Neural crest cell (in vitro differentiated cells): ENCODE data around the gene UTP20. TPM values are rescaled to one million over a fixed set of nuclear protein-coding genes. Genes with fewer than 3 reads are reported as not detected.

Experiments
- DNase-seq: peaks from one replicate; pipeline ENCODE4 v3.0.0; 2021; ENCODE audit warnings: low read depth, mixed read lengths, low spot score
- H3K27ac Mint-ChIP-seq: one replicate; pipeline ENCODE4 v1.8.0; 2021; ENCODE audit warnings: mild to moderate bottlenecking, mixed read lengths; ENCODE audit not compliant: unreplicated experiment
- H3K27me3 Mint-ChIP-seq: 2 replicates; pipeline ENCODE4 v1.8.0; 2021; ENCODE audit warnings: low read depth, mild to moderate bottlenecking, mixed read lengths
- H3K36me3 Mint-ChIP-seq: 2 replicates; pipeline ENCODE4 v1.8.0; 2021; ENCODE audit warnings: low read depth, mild to moderate bottlenecking, mixed read lengths
- H3K4me1 Mint-ChIP-seq: 2 replicates; pipeline ENCODE4 v1.8.0; 2021; ENCODE audit warnings: mixed read lengths
- H3K4me3 Mint-ChIP-seq: one replicate; pipeline ENCODE4 v1.8.0; 2021; ENCODE audit warnings: mild to moderate bottlenecking, mixed read lengths
- H3K9me3 Mint-ChIP-seq: 2 replicates; pipeline ENCODE4 v1.8.0; 2021; ENCODE audit warnings: mixed read lengths
- total RNA-seq: library from RNA; stranded (reverse); gene quantifications from 2 replicates; pipeline ENCODE4 v1.2.1, GENCODE V29; 2021
- TF ChIP-seq, protein P1 (sequence below): fragments of 200-600 bp; sonication (generic); conservative IDR thresholded peaks from 2 replicates; pipeline ENCODE4 v1.5.0; 2021; ENCODE audit warnings: antibody characterized with exemption, mild to moderate bottlenecking

The UTP20 gene
- total RNA-seq, 1 donor from 2014 or later: 28.7 TPM

DNA sequence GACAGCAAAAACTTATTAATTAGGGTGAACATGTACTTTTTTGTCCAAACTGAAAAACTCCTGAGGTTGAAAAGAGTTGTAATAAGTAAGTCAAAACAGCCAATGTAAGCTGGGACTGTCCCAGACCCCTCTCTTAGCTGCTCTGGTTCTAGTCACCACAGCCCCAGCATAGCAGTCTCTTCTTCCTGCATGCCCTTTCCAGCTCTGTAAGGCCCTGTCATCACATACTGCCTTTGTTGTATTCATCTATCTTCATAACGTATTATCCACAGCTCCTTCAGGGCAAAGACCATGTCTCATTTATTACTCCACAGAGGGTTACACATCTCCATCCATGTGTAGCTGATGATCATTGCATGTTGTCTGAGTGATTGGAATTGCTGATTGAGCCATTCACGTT lies 56.5 kb downstream of the UTP20 start:
- DNase-seq: no peak
- H3K27me3 Mint-ChIP-seq: no peaks in the 10 kb centered on the region
- TF ChIP-seq, protein P1, sequence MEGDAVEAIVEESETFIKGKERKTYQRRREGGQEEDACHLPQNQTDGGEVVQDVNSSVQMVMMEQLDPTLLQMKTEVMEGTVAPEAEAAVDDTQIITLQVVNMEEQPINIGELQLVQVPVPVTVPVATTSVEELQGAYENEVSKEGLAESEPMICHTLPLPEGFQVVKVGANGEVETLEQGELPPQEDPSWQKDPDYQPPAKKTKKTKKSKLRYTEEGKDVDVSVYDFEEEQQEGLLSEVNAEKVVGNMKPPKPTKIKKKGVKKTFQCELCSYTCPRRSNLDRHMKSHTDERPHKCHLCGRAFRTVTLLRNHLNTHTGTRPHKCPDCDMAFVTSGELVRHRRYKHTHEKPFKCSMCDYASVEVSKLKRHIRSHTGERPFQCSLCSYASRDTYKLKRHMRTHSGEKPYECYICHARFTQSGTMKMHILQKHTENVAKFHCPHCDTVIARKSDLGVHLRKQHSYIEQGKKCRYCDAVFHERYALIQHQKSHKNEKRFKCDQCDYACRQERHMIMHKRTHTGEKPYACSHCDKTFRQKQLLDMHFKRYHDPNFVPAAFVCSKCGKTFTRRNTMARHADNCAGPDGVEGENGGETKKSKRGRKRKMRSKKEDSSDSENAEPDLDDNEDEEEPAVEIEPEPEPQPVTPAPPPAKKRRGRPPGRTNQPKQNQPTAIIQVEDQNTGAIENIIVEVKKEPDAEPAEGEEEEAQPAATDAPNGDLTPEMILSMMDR: no peak
- H3K4me3 Mint-ChIP-seq: no peak overlapping the region
- H3K36me3 Mint-ChIP-seq: peaks cover 4% of the 10 kb centered on the region
- H3K27ac Mint-ChIP-seq: no peak overlapping the region
- H3K4me1 Mint-ChIP-seq: no peaks in the 10 kb centered on the region
- no peaks in the 10 kb centered on the region for H3K9me3 Mint-ChIP-seq

DNA sequence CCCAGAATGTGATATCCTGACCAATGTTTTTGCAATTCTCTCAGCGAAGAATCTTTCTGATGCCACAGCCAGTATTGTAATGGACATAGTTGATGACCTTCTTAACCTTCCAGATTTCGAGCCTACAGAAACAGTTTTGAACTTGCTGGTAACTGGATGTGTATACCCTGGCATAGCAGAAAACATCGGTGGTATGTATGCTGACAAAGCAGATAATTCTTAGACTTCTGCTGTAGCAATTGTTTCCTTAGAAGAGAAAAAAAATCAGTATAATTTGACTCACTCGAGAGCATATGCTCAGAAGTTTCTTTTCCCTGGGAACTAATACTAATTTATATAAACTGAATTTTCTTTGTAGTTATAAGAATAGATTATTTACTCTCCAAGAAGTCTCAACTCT lies 58.2 kb downstream of the UTP20 start:
- DNase-seq: no peak
- no peak overlapping the region for H3K4me3 Mint-ChIP-seq
- TF ChIP-seq, protein P1: no peak
- no peaks in the 10 kb centered on the region for H3K4me1 Mint-ChIP-seq
- no peak overlapping the region for H3K27ac Mint-ChIP-seq
- peaks cover 4% of the 10 kb centered on the region for H3K36me3 Mint-ChIP-seq
- H3K9me3 Mint-ChIP-seq: no peaks in the 10 kb centered on the region
- H3K27me3 Mint-ChIP-seq: no peaks in the 10 kb centered on the region

DNA sequence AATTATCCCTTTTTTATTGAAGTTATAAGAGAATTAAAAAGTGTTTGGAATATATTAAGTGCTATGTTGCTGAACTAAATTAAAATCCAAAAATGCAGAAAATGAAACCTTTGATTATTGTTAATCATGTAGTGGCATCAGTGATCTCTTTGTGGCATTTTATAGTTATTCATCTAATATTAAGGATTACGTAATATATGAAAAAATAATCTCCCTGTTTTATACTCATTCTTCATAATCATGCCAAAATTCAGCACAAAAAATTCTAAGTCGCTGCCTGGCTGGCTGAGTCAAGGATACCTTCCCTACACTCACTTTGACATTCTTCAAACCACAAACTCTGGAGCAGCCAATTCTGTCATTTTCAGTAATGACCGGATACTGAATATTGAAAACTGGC lies 64.0 kb downstream of the UTP20 start:
- H3K9me3 Mint-ChIP-seq: no peaks in the 10 kb centered on the region
- TF ChIP-seq, protein P1: no peak
- H3K27ac Mint-ChIP-seq: no peak overlapping the region

DNA sequence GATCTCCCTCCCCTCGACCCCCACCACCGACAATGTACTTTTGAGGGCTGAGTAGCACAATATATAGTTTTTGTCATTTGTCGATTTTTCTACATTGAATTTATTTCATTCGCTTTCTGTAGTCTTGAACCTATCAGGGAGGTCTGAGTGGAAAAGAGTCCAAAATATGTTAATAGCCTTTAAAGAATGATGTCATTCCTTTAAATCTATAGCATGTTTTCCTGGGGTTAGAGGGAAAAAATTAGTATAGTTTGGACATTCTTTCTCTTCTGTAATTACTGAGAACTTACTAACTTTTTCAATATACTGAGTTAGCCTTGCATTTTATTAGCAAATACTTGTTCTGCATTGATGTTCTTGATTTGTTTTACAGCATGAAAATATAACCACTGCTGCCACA lies 71.8 kb downstream of the UTP20 start:
- Mint-ChIP-seq H3K36me3 (peaks cover 38% of the 10 kb centered on the region), H3K27ac (no peak overlapping the region)
- TF ChIP-seq, protein P1: no peak

More for the DNA sequence above, 64.0 kb downstream of the UTP20 start:
- Mint-ChIP-seq H3K4me1 (no peaks in the 10 kb centered on the region), H3K4me3 (no peak overlapping the region), H3K36me3 (peaks cover 24% of the 10 kb centered on the region), H3K27me3 (no peaks in the 10 kb centered on the region)
- DNase-seq: no peak

DNA sequence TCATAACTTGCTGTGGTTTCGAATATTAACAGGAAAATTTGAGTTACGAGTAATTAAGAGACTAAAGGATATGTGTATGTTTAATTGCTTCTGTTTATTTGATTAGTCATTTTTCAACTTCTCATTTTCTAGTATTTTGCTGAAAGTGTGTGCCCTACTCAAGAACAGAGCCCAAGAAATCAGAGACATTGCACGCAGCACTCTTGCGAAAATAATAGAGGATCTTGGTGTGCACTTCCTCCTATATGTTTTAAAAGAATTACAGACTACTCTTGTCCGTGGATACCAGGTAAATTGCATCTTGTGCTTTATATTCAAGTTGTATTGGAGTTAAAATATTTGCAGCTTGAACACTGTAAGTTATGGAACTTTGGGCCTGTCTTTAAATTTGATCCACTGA lies 76.9 kb downstream of the UTP20 start:
- Mint-ChIP-seq H3K4me1 (no peaks in the 10 kb centered on the region), H3K27ac (no peak overlapping the region), H3K36me3 (peaks cover 11% of the 10 kb centered on the region), H3K4me3 (no peak overlapping the region), H3K27me3 (no peaks in the 10 kb centered on the region), H3K9me3 (no peaks in the 10 kb centered on the region)
- TF ChIP-seq, protein P1: no peak
- no peak for DNase-seq

More for the DNA sequence above, 71.8 kb downstream of the UTP20 start:
- Mint-ChIP-seq H3K4me3 (no peak overlapping the region), H3K4me1 (no peaks in the 10 kb centered on the region), H3K27me3 (no peaks in the 10 kb centered on the region), H3K9me3 (no peaks in the 10 kb centered on the region)
- no peak for DNase-seq

DNA sequence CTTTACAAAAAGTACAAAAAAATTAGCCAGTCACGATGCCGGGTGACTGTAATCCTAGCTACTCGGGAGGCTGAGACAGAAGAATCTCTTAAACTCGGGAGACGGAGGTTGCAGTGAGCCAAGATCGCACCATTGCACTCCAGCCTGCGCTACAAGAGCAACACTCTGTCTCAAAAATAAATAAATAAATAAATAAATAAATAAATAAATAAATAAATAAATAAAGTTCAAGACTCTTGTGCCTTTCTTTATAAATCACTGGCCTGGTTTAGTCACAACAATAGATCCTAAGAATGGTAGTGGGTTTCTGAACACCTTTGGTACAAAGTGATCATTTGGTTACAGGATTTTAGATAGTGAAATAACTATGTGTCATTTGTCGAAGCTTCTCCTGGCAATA lies 81.5 kb downstream of the UTP20 start:
- no peak overlapping the region for H3K4me3 Mint-ChIP-seq
- DNase-seq: no peak
- H3K4me1 Mint-ChIP-seq: no peaks in the 10 kb centered on the region
- TF ChIP-seq, protein P1: no peak
- H3K27me3 Mint-ChIP-seq: no peaks in the 10 kb centered on the region
- peaks cover 9% of the 10 kb centered on the region for H3K36me3 Mint-ChIP-seq
- no peak overlapping the region for H3K27ac Mint-ChIP-seq
- H3K9me3 Mint-ChIP-seq: no peaks in the 10 kb centered on the region
